GM12878 (cell line): ENCODE results near the gene TTC39C. TPM values are rescaled to one million over a fixed set of nuclear protein-coding genes. Genes with fewer than 3 reads are reported as not detected.

Experiments used
- ATAC-seq: fragments of 200-7000 bp; cut with Tn5 transposase; 3 replicates; pipeline ENCODE4 v1.9.1; 2020; ENCODE audit warnings: mild to moderate bottlenecking, moderate library complexity
- BruUV-seq: library from RNA; stranded (reverse); fragments of 400-500 nt; replicated peaks from 2 replicates; lab custom pipeline; 2021; lab: Mats Ljungman, UMichigan
- CTCF ChIA-PET: fragments of 300-600 bp; sonication (Branson Sonifier 250); formaldehyde crosslinking; extraction: SDS; loops from one replicate; lab custom pipeline; 2021; ENCODE audit warnings: inconsistent platforms; lab: Yijun Ruan, JAX
- POLR2A ChIA-PET: fragments of 350-600 bp; formaldehyde crosslinking; extraction: SDS; loops from one replicate; lab custom pipeline; 2021; ENCODE audit warnings: inconsistent platforms; lab: Charles Lee
- RAD21 ChIA-PET: fragments of 300-600 bp; sonication (Branson Sonifier 250); formaldehyde crosslinking; loops from one replicate; lab custom pipeline; 2023; ENCODE audit warnings: antibody characterized with exemption; ENCODE audit not compliant: unreplicated experiment; lab: Charles Lee
- SMC1A ChIA-PET: fragments of 300-600 bp; sonication (Branson Sonifier 250); formaldehyde crosslinking; loops from one replicate; lab custom pipeline; 2023; ENCODE audit not compliant: unreplicated experiment, uncharacterized antibody; lab: Charles Lee
- DNase-seq: peaks from one replicate; pipeline ENCODE4 v3.0.0-alpha.2; 2011; ENCODE audit warnings: low read depth, low spot score
- FAIRE-seq: peaks from 3 replicates; lab custom pipeline; 2011; peaks lifted over from hg19 to GRCh38; lab: Jason Lieb, UNC
- H2AFZ ChIP-seq: 2 replicates; pipeline ENCODE4 v1.6.0; 2011; ENCODE audit warnings: low read depth, low read length, control low read depth; ENCODE audit not compliant: control insufficient read depth
- H3K27ac ChIP-seq: 2 replicates; pipeline ENCODE4 v1.5.1; 2011; ENCODE audit warnings: control low read depth; ENCODE audit not compliant: control insufficient read depth, insufficient read depth
- H3K27me3 ChIP-seq, 2 experiments: replicated peaks in 1 of 2; 2 replicates each; pipeline versions ENCODE4 v1.6.0 to v1.6.1; 2011; ENCODE audit warnings: low read length in 1 of 2; ENCODE audit not compliant: control insufficient read depth in 2 of 2, insufficient read depth in 2 of 2
- H3K36me3 ChIP-seq, 2 experiments: 2 replicates each; pipeline ENCODE4 v1.5.1; 2011; ENCODE audit warnings: low read length in 1 of 2; ENCODE audit not compliant: control insufficient read depth in 2 of 2, insufficient read depth in 2 of 2
- H3K4me1 ChIP-seq: 2 replicates; pipeline ENCODE4 v1.6.1; 2011; ENCODE audit warnings: mild to moderate bottlenecking, low read length, moderate library complexity, mixed read lengths; ENCODE audit not compliant: control insufficient read depth, insufficient read depth
- H3K4me2 ChIP-seq: 2 replicates; pipeline ENCODE4 v1.6.0; 2011; ENCODE audit warnings: control low read depth; ENCODE audit not compliant: control insufficient read depth, insufficient read depth
- H3K4me3 ChIP-seq: fragments of 200-600 bp; sonication (generic); 2 replicates; pipeline ENCODE4 v1.5.1; 2016
- H3K79me2 ChIP-seq: 2 replicates; pipeline ENCODE4 v1.6.0; 2011; ENCODE audit warnings: low read length; ENCODE audit not compliant: control insufficient read depth, insufficient read depth
- H3K9ac ChIP-seq: 2 replicates; pipeline ENCODE4 v1.8.0; 2011; ENCODE audit warnings: low read length, control low read depth, mixed read lengths; ENCODE audit not compliant: control insufficient read depth, insufficient read depth
- H3K9me3 ChIP-seq: replicated peaks from 3 replicates; pipeline ENCODE4 v1.5.1; 2011; ENCODE audit warnings: mild to moderate bottlenecking, low read length; ENCODE audit not compliant: control insufficient read depth, insufficient read depth
- H4K20me1 ChIP-seq: 2 replicates; pipeline ENCODE4 v1.6.0; 2011; ENCODE audit not compliant: control insufficient read depth, insufficient read depth
- ATF3 ChIP-seq: IDR thresholded peaks from 2 replicates; pipeline ENCODE4 v1.6.1; 2011; ENCODE audit warnings: low read depth, mild to moderate bottlenecking, low read length, moderate library complexity, borderline replicate concordance; ENCODE audit errors: extremely low read depth
- CBX3 ChIP-seq: fragments of 200-600 bp; sonication (generic); IDR thresholded peaks from 2 replicates; pipeline ENCODE4 v1.6.1; 2016; ENCODE audit warnings: low read depth, borderline replicate concordance
- CBX5 ChIP-seq: sonication (generic); IDR thresholded peaks from 2 replicates; pipeline ENCODE4 v1.6.1; 2016; ENCODE audit warnings: low read depth, moderate library complexity, mild to moderate bottlenecking, inconsistent platforms
- CREM ChIP-seq: IDR thresholded peaks from 2 replicates; pipeline ENCODE4 v1.6.1; 2014; ENCODE audit warnings: antibody characterized with exemption, low read depth
- E2F8 ChIP-seq: fragments of 450-650 bp; IDR thresholded peaks from 2 replicates; pipeline ENCODE4 v1.6.1; 2018; ENCODE audit warnings: mild to moderate bottlenecking, low read depth, moderate library complexity; ENCODE audit not compliant: partially characterized antibody
- EED ChIP-seq: sonication (generic); IDR thresholded peaks from 2 replicates; pipeline ENCODE4 v1.6.1; 2016; ENCODE audit warnings: antibody characterized with exemption, low read depth
- EGR1 ChIP-seq, 2 experiments: IDR thresholded peaks; 1 replicate in 1 of 2; 2 replicates in 1 of 2; pipeline ENCODE4 v1.6.1; 2011 to 2012; ENCODE audit warnings: low read depth in 2 of 2, low read length in 2 of 2, borderline replicate concordance in 1 of 2, mild to moderate bottlenecking in 1 of 2, moderate library complexity in 1 of 2
- EP300 ChIP-seq, 2 experiments: fragments of 150-350 bp in 1 of 2; IDR thresholded peaks; 2 replicates each; pipeline ENCODE4 v1.6.1; 2011 to 2012; ENCODE audit warnings: low read depth in 2 of 2, low read length in 2 of 2, borderline replicate concordance in 1 of 2, improper control_type of control experiment in 1 of 2, inconsistent platforms in 1 of 2; ENCODE audit not compliant: control insufficient read depth in 1 of 2
- GATAD2B ChIP-seq: fragments of 450-650 bp; conservative IDR thresholded peaks from 2 replicates; pipeline ENCODE4 v1.6.1; 2017; ENCODE audit warnings: low read depth, mild to moderate bottlenecking, moderate library complexity
- HDAC6 ChIP-seq: fragments of 200-600 bp; sonication (generic); IDR thresholded peaks from one replicate; pipeline ENCODE4 v1.8.0; 2017; ENCODE audit warnings: antibody characterized with exemption; ENCODE audit not compliant: unreplicated experiment
- NBN ChIP-seq: fragments of 450-650 bp; IDR thresholded peaks from 2 replicates; pipeline ENCODE4 v1.6.1; 2016
- NFXL1 ChIP-seq: fragments of 450-650 bp; IDR thresholded peaks from 2 replicates; pipeline ENCODE4 v1.6.1; 2017; ENCODE audit warnings: antibody characterized with exemption, mild to moderate bottlenecking, borderline replicate concordance
- NFYA ChIP-seq: IDR thresholded peaks from 2 replicates; pipeline ENCODE4 v1.6.1; 2011; ENCODE audit warnings: low read depth, mild to moderate bottlenecking, low read length, improper control_type of control experiment, borderline replicate concordance
- POU2F2 ChIP-seq: IDR thresholded peaks from 3 replicates; pipeline ENCODE4 v1.6.1; 2011; ENCODE audit warnings: low read depth, mild to moderate bottlenecking, low read length, borderline replicate concordance
- RCOR1 ChIP-seq: conservative IDR thresholded peaks from 2 replicates; pipeline ENCODE4 v1.6.1; 2012; ENCODE audit warnings: low read depth, low read length, improper control_type of control experiment
- STAT3 ChIP-seq: IDR thresholded peaks from 2 replicates; pipeline ENCODE4 v1.6.1; 2011; ENCODE audit warnings: low read depth, low read length, improper control_type of control experiment
- ZNF207 ChIP-seq: fragments of 450-650 bp; IDR thresholded peaks from 2 replicates; pipeline ENCODE4 v1.6.1; 2014; ENCODE audit warnings: antibody characterized with exemption, mild to moderate bottlenecking, borderline replicate concordance
- WGBS: methylation state at CpG from one replicate; pipeline ENCODE4 v1.1.6; 2016; ENCODE audit warnings: low lambda C conversion rate; ENCODE audit not compliant: insufficient replicate concordance, insufficient coverage; ENCODE audit errors: missing lambda C conversion rate; 5-methylcytosine and 5-hydroxymethylcytosine counted together
- in situ Hi-C: fragments of 300-500 bp; cut with MboI; formaldehyde crosslinking; loops from 9 replicates; pipeline ENCODE4 v1.14.3; 2018; ENCODE audit warnings: mixed read lengths
- intact Hi-C: fragments of 100-400 bp; cut with micrococcal nuclease; formaldehyde crosslinking; loops from one replicate; pipeline ENCODE4 v1.14.2; 2022; ENCODE audit not compliant: unreplicated experiment
- polyA plus RNA-seq, 11 experiments: library from polyadenylated mRNA; depleted of rRNA in 4 of 11; unstranded in 6 of 11; stranded (reverse) in 5 of 11; fragments of >200 nt; fragmentation: Nextera tagmentation in 4 of 11; fragmentation: Illumina TruSeq in 1 of 11; extraction: Ambion mirVana in 4 of 11; extraction: Trizol in 1 of 11; gene quantifications; 1 replicate in 1 of 11; 2 replicates in 10 of 11; pipeline versions ENCODE4 v1.2.1 to v1.2.3, GENCODE V29; 2011 to 2016; ENCODE audit warnings: inconsistent platforms in 2 of 11, missing spikeins in 2 of 11, low read depth in 1 of 11
- total RNA-seq, 4 experiments: library from RNA; depleted of rRNA in 3 of 4; stranded (reverse); fragments of >200 nt in 3 of 4; fragmentation: Illumina TruSeq in 1 of 4; extraction: Trizol in 1 of 4; gene quantifications; 2 replicates each; pipeline versions ENCODE4 v1.2.1 to v1.2.3, GENCODE V29; 2013 to 2021

TTC39C gene
- total and polyA plus RNA-seq, 10 of the 15 experiments (the other 5 are each of a cell fraction or from before 2014, with no cell fraction given) = 21.1 to 91.0 (median 64.8) TPM

- CTCF ChIA-PET = interaction anchor here (1.0 to 1.5 kb wide), 4 partner anchors 8 to 50 kb away, joined by 3 to 4 read pairs (median 4); no protein-coding TSS in a partner anchor
- POLR2A ChIA-PET = interaction anchor here (1.1 kb wide), 1 partner anchor 11 kb away, joined by 3 read pairs; no protein-coding TSS in a partner anchor
- no TSS peak for BruUV-seq
- H3K79me2 ChIP-seq = peaks cover 87% of the 10 kb centered on the region
- intact Hi-C loops (loop anchor here (2.0 to 10.0 kb wide), 4 partner anchors 54 to 784 kb away; partner anchors contain the start of gene RMC1), in situ Hi-C loops (no loop called here)
- peak overlapping the region; percentile 32 for H3K4me2 ChIP-seq
- H3K9me3 ChIP-seq = no peaks in the 10 kb centered on the region
- peaks cover 51% of the 10 kb centered on the region for H3K4me1 ChIP-seq
- H3K27ac ChIP-seq = peak overlapping the region; percentile 25; the same call in 1 of the 2 replicates
- DNase-seq = no peak
- H3K36me3 ChIP-seq = peaks cover 4 to 7% of the 10 kb centered on the region in 2 experiments; a peak in 2 of 4 replicates
- SMC1A ChIA-PET = interaction anchor here (1.1 to 1.3 kb wide), 2 partner anchors 23 to 37 kb away, joined by 3 to 4 read pairs; no protein-coding TSS in a partner anchor
- ATAC-seq = no peak
- H3K4me3 ChIP-seq = peak overlapping the region; percentile 88
- 51% methylated on average over 11 of the region's 11 CpGs for WGBS
- H3K27me3 ChIP-seq = no peaks in the 10 kb centered on the region
- no peak for FAIRE-seq
- 0 out of 2 replicates have a peak, but pooled peaks cover 2% of the 10 kb centered on the region for H4K20me1 ChIP-seq
- no peak overlapping the region for H2AFZ ChIP-seq
- H3K9ac ChIP-seq = peak overlapping the region; percentile 8; the same call in 1 of the 2 replicates
- RAD21 ChIA-PET = interaction anchor here (1.0 kb wide), 1 partner anchor 51 kb away, joined by 3 read pairs; no protein-coding TSS in a partner anchor
- TF ChIP-seq CBX5 = no peak
- TF ChIP-seq NBN = no peak
- TF ChIP-seq EED = 0 out of 2 replicates have a peak, but pooled peaks have one; percentile 16
- no peak for TF ChIP-seq RCOR1
- TF ChIP-seq NFXL1 = no peak
- no peak for TF ChIP-seq ZNF207
- no peak for TF ChIP-seq NFYA
- no peak for TF ChIP-seq EP300 (IDR thresholded peaks at IDR 0.05; ENCODE audit: borderline replicate concordance in 1 of 2, control insufficient read depth in 1 of 2, low read depth in 2 of 2, low read length in 2 of 2)
- TF ChIP-seq STAT3 = no peak
- no peak for TF ChIP-seq E2F8
- TF ChIP-seq GATAD2B = no peak
- no peak for TF ChIP-seq EGR1 (IDR thresholded peaks at IDR 0.05; ENCODE audit: borderline replicate concordance in 1 of 2, low read depth in 2 of 2, low read length in 2 of 2)
- TF ChIP-seq CBX3 = no peak
- peak; percentile 74; the same call in 1 of the 3 replicates for TF ChIP-seq POU2F2
- TF ChIP-seq CREM = 0 out of 2 replicates have a peak, but pooled peaks have one; percentile 25
- no peak for TF ChIP-seq HDAC6
- no peak for TF ChIP-seq ATF3
Observed at GRCh38 chr18:24018299-24018886, 3.8 kb downstream of the TTC39C start.
